Cardiac septum (tissue), 1 donor: ENCODE data around the gene THPO. TPM values are rescaled to one million over a fixed set of nuclear protein-coding genes. Genes with fewer than 3 reads are reported as not detected.

Experiments
- DNase-seq: peaks from one replicate; pipeline ENCODE4 v3.0.0-alpha.2; 2020; ENCODE audit warnings: low spot score
- intact Hi-C: fragments of 100-400 bp; cut with DNase I; formaldehyde crosslinking; loops from one replicate; pipeline ENCODE4 v1.14.0; 2022
- total RNA-seq: library from RNA; stranded (reverse); fragmentation: NEBNext Ultra II Directional; extraction: Animal tissue kit (Norgen Biotek cat#: 25700); gene quantifications from one replicate; pipeline ENCODE4 v1.2.1, GENCODE V29; 2021
- donor health status: DM: no; HTN: no; CAD: no.

The THPO gene
- total RNA-seq, 1 donor from 2014 or later = 0.48 TPM

DNA sequence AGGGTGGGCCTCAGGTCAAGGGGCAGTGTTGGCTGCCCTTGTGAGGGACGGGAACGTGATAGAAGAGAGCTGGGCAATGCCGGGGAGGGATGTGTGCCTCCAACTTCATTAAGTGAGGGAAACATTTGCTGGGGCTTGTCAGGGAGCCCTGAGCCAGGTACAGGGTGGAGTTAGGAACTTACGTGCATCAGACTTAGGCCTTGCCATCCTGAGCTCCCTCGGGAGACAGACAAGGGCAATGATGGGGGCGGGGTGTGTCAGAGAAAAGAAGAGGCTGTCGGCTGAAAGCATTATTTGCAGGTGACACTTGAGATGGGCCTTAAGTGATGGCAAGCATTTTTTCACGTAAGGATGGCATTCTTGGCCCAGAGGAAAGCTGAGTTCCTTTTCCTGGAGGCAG lies 39.0 kb downstream of the THPO start:
- intact Hi-C loops = no loop called here
- DNase-seq = no peak

GRCh38 chr3:184338511-184338945 lies 39.5 kb downstream of the THPO start:
- intact Hi-C loops = loop anchor here (1.0 kb wide), 1 partner anchor 40 kb away; no protein-coding TSS in a partner anchor
- DNase-seq = peak; percentile 88

- intact Hi-C loops = loop anchor here (1.0 to 2.0 kb wide), 3 partner anchors 23 to 40 kb away; partner anchors contain the start of gene EIF4G1
Measured at GRCh38 chr3:184337981-184338380, 40.0 kb downstream of the THPO start.

DNA sequence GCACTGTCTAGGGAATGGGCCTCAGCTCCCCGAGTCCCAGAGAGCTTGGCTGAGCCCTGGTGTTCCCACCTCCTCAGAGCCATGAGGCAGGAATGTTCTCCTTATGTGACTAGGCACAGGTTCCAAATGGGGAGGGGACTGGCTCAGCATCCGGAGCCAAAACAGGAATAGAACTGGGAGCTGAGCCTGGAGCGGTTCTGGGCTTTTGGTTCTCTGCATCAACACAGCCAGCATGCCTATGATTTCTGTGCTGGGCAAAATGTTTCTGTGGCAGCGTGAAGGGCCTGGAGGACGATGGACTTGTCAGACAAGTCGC lies 40.6 kb downstream of the THPO start, which contains the start of gene FAM131A:
TSS of gene FAM131A (plus strand) at position 202 of the 316 bp plus-strand sequence. CDS start at position 233, 31 bp downstream.
- intact Hi-C loops = loop anchor here (2.0 kb wide), 2 partner anchors 23 to 25 kb away; partner anchors contain the start of gene EIF4G1
- peak; percentile 82 for DNase-seq

More at GRCh38 chr3:184337981-184338380, 40.0 kb downstream of the THPO start:
- no peak for DNase-seq

DNA sequence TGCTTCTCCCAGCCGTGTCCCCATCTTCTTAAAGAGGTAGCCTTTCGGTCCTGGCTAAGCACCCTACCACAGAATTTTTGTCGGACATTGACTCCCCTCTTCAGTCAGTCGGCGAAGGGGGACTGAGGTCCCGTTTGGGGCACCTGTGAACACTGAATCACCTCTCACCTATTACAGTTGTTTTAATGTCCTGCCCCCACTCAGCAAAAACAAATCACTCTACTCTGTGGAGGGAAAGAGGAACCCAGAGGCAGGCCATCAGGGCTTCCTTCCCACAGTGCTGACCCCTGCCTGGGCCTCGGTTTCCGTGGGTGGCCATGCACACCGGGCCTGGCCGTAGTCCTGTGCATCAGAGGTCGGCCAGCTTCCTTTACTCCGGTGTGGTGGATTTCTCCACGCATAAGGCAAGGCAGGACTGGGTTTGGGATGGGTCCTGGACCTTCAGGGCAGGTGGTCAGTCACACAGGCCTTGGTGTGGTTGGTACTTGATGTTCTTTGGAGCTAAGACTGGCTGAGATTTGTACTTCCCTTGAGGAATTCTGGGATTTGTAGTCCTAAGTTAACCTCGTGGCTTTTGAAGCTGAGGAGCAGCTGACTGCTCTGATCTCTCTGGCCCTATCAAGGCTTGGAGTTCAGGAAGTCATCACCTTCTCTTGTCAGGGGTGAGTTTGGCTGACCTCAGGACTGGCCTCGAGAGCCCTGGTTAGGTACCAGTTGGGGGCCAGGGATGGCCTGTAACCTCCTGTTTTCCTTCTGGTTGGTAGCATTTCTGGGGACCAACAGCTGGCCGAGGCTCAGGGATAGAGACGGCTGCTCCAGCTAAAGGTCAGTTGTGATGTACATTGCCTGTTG lies 41.2 kb downstream of the THPO start:
- DNase-seq = no peak
- intact Hi-C loops = loop anchor here (2.0 kb wide), 2 partner anchors 22 to 26 kb away; partner anchors contain the start of gene EIF4G1

DNA sequence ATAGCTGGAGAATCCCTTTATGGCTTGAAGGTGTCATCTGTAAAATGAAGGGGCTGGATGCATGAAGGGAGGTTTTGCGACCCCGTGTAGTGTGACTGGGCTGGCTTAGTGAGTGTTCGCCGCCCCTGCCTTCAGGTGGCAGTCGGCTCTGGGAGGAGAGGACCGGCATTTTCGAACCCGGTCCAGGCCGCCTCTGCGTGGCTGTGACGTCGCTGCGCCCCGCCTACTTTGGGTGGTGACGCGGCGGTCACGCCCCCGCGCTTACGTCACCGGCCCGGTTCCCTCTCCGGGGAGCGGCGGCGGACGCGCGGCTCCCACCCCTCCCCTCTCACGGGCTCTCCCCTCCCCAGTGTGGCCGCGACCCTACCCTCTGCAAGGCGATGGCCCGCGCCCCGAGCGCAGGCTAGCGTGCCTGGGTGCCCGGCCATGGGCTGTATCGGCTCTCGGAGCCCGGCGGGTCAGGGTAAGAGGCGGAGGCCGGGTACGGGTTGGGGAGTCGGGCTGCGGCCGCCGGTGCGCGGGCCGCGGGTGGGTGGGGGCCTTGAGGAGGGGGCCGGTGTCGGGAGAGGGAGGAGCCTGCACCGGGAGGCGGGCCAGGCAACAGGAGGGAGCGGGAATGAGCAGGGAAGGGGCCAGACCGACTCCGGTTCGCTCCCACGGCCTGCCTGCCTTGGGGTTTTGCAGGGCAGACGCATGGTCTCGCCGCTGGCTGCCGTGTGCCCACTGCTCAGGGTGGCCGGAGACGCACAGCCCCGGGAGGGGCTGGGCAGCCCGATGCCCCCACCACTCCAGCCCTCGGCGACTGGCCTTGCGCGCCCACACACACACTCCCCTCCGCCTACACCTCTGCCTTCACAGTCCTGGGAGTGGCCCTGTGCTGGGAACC lies 42.1 kb downstream of the THPO start:
- intact Hi-C loops = loop anchor here (2.0 kb wide), 2 partner anchors 21 to 27 kb away; partner anchors contain the start of gene EIF4G1
- DNase-seq = peak; percentile 95

GRCh38 chr3:184335291-184335660 lies 42.7 kb downstream of the THPO start:
- intact Hi-C loops = no loop called here
- no peak for DNase-seq

GRCh38 chr3:184334470-184335158 lies 43.4 kb downstream of the THPO start:
- intact Hi-C loops = no loop called here
- no peak for DNase-seq

GRCh38 chr3:184333700-184334099 lies 44.3 kb downstream of the THPO start:
- intact Hi-C loops = no loop called here
- DNase-seq = no peak

DNA sequence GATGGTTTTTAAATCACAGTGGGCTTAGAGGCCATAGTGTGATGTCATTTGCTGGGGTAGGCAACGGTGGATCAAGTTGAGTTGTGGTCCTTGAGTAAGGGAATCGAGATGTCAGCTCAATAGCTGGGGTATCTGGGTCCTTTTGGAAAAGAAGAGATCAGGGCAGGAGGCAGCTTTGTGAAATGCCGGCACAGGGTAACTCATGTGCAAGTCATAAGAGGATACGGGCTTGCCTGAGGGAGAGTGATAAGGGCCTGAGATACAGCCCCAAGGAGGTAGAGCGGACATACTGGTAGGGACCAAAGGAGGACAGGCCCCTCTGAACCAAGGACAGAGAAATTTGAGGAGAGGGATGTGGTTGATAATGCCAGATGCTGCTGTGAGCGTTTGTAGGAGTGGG lies 44.8 kb downstream of the THPO start:
- DNase-seq = no peak
- intact Hi-C loops = no loop called here

GRCh38 chr3:184332370-184333090 lies 45.5 kb downstream of the THPO start:
- DNase-seq = no peak
- intact Hi-C loops = no loop called here

GRCh38 chr3:184328516-184328915 lies 49.5 kb downstream of the THPO start:
- intact Hi-C loops = no loop called here
- no peak for DNase-seq

GRCh38 chr3:184327171-184327570 lies 50.8 kb downstream of the THPO start:
- DNase-seq = no peak
- intact Hi-C loops = no loop called here

GRCh38 chr3:184325715-184326369 lies 52.2 kb downstream of the THPO start:
- DNase-seq = no peak
- intact Hi-C loops = no loop called here

DNA sequence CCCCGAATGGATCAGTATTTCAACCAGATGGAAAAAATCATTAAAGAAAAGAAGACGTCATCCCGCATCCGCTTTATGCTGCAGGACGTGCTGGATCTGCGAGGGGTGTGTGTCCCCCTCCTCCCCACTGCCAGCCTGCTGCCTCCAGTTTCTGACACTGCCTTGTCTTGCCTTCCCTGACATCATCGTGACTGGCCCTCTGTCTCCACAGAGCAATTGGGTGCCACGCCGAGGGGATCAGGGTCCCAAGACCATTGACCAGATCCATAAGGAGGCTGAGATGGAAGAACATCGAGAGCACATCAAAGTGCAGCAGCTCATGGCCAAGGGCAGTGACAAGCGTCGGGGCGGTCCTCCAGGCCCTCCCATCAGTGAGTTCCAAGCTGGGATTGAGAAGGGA lies 52.7 kb downstream of the THPO start:
- DNase-seq = no peak
- intact Hi-C loops = no loop called here

- intact Hi-C loops = no loop called here
- no peak for DNase-seq
Measured at GRCh38 chr3:184323696-184324095, 54.3 kb downstream of the THPO start.

- DNase-seq = no peak
- intact Hi-C loops = no loop called here
Measured at GRCh38 chr3:184322731-184323487, 55.1 kb downstream of the THPO start.
